Activated CD8-positive, alpha-beta memory T cell treated with anti-CD3 and anti-CD28 coated beads for 36 hours (primary cell): ENCODE measurements around the gene TM9SF1. TPM values are rescaled to one million over a fixed set of nuclear protein-coding genes. Genes with fewer than 3 reads are reported as not detected.

Source experiments
- CTCF ChIA-PET: fragments of 350-600 bp; sonication (Branson Sonifier 250); formaldehyde crosslinking; loops from one replicate; lab custom pipeline; 2021; ENCODE audit warnings: antibody characterized with exemption; lab: Charles Lee
- POLR2A ChIA-PET: fragments of 350-600 bp; sonication (Branson Sonifier 250); formaldehyde crosslinking; loops from one replicate; lab custom pipeline; 2021; ENCODE audit warnings: antibody characterized with exemption; lab: Charles Lee
- total RNA-seq, 2 experiments: library from RNA; stranded (reverse); gene quantifications; one replicate each; pipeline ENCODE4 v1.2.3, GENCODE V29; 2021

The TM9SF1 gene, protein sequence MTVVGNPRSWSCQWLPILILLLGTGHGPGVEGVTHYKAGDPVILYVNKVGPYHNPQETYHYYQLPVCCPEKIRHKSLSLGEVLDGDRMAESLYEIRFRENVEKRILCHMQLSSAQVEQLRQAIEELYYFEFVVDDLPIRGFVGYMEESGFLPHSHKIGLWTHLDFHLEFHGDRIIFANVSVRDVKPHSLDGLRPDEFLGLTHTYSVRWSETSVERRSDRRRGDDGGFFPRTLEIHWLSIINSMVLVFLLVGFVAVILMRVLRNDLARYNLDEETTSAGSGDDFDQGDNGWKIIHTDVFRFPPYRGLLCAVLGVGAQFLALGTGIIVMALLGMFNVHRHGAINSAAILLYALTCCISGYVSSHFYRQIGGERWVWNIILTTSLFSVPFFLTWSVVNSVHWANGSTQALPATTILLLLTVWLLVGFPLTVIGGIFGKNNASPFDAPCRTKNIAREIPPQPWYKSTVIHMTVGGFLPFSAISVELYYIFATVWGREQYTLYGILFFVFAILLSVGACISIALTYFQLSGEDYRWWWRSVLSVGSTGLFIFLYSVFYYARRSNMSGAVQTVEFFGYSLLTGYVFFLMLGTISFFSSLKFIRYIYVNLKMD
- total RNA-seq = 10 to 100 TPM; 30.6 to 30.7 TPM

DNA sequence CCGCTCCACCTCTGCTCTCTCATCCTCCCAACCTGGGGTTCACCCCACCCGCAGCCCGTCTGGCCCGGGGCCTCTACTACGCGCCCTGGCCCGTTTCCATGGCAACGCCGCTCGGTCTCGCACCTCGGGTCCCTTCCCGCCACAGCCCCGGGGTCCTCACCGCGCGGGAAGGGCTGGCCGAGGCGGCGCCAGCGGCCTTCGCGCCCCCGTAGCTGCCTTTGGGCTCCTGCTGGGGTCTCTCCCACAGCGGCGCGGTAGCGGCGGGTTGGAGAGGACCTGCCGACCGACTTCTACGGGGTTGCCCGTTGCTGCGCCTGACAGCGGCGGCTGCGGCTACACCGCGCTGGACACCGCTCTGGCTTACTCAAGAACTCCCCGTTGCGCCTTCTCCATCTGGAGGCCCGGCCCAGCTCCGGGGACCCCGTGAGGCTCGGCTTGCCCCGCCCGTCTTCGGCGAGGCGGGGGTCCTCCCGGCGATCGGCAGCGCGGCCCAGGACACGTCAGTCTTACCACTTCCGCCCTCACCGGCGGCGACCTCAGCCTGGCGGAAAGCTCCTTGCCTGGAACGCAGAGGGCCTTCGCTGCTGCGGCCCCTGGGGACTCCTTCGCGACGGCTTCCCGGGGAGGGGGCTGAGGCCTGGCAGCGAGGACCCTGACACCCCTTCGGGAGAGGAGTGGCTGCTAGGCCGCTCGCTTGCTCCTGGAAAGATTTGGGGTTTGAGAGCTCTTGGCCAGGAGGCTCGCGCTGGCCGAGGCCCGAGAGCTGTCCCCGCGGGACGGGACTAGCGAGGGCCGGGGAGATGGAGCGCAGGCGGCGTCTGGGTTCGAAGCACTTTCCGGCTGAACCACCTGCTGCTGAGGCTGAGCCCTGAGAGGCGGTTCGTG, at the start of gene TM9SF1:
TM9SF1 (minus strand) TSS at position 256 of the 885 bp plus-strand sequence. CDS start 422 bp downstream, outside the sequence.
- ChIA-PET CTCF (interaction anchor here (0.6 to 2.3 kb wide), 13 partner anchors 11 to 138 kb away, joined by 3 to 15 read pairs (median 3); partner anchors contain the start of genes CHMP4A, CIDEB, IRF9 and LTB4R2), POLR2A (interaction anchor here (0.7 to 2.7 kb wide), 11 partner anchors 9 to 116 kb away, joined by 3 to 24 read pairs (median 8); partner anchors contain the start of genes CHMP4A, DCAF11, IRF9 and LTB4R)

DNA sequence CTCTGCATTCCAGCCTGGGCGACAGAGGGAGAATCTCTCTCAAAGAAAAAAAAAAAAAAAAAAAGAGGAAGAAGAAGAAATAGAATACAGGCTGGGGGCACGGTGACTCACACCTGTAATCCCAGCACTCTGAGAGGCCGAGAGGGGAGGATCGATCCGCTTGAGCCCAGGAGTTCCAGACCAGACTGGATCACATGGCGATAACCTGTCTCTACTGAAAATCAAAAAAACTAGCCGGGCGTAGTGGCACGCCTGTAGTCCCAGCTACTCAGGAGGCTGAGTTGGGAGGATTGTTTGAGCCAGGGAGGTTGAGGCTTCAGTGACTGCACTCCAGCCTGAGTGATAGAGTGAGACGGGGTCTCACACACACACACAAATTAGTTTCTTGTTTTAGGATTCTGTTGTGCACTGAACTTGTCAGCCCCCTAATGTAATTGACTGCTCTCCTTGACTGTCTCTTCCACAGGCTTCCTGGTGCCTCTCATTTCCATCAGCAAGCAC, 48.1 kb upstream of the TM9SF1 start:
- CTCF ChIA-PET = interaction anchor here (0.7 to 11.9 kb wide), 23 partner anchors 8 to 1221 kb away, joined by 3 to 156 read pairs (median 5); partner anchors contain the start of genes CBLN3, CIDEB, DHRS1 and KHNYN
- POLR2A ChIA-PET = interaction anchor here (0.8 to 2.8 kb wide), 5 partner anchors 27 to 199 kb away, joined by 4 to 24 read pairs (median 12); partner anchors contain the start of genes EMC9, RABGGTA and SDR39U1

DNA sequence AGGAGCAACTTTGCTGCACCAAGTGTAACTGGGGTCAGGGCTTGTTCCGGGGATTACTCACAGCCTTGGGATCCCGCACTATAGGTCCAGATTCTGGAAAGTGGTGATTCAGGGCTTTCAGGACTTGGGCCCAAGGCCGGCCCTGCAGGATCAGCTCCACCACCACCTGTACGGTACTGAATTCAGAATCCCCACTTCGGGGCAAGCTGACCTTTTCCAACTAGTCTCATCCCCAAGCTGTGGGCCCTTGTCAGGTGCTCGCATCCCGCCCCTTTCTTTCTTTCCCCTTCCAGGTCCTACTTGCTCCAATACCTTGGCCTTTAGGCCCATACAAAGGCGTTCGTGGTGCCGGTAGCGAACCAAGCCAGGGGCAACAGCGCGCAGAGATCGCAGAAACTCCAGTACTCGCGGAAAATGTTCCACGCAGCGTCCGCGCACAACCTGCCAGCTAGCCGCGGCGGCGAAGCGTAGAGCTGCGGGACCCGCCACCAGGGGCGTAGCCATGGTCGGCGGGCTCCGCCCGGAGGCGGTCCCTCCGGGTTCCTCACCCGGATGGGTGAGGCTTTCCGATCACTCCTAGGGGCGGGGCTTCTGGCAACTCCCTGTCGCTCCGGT, 46.7 kb upstream of the TM9SF1 start:
- ChIA-PET POLR2A (interaction anchor here (0.9 to 2.8 kb wide), 16 partner anchors 8 to 200 kb away, joined by 3 to 24 read pairs (median 8); partner anchors contain the start of genes CHMP4A, CIDEB, DCAF11 and DHRS1), CTCF (interaction anchor here (0.8 to 11.9 kb wide), 23 partner anchors 8 to 194 kb away, joined by 3 to 156 read pairs (median 5); partner anchors contain the start of genes CBLN3, CHMP4A, CIDEB and DHRS1)

DNA sequence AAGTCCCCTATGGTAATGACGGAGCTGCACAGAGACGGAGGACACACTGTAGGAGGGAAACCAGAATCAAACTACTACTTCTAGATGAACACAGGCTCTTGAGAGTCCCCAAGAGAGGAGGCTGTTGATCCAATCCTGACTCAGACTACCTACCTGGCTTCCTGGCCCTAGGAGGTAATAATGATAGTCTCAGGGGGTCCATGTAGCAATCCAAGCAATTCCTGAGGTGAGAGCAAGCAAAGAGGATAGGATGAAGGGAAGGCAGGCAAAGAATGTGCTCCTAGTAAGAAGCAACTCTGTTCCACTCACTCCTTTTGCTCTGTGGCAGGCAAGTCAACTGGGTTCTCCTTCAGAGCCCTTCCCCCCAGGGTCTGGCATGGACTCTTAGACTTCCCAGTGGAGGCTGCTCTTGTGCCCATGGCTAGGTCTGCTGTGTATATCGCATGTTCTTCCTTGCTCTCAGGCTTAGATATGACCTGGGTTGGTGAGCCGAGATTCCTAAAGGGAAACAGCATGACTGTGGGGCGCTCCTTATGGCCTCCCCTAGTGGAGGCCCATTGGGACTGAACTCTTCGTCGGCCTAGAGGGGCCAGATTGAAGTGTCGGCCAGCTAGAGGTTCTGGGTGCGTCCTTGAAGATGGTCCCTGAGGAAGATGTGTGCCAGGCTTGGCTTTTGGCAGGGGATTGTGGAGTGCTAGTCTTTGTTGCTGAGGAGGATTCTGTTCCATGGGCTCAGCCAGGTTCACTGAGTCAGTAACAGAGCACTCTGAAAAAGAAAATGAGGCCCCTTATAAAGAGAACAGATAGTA, 45.1 kb upstream of the TM9SF1 start:
- ChIA-PET CTCF (interaction anchor here (2.9 to 11.9 kb wide), 3 partner anchors 31 to 69 kb away, joined by 17 to 156 read pairs (median 46); partner anchors contain the start of genes CIDEB, DHRS1, LTB4R and LTB4R2), POLR2A (interaction anchor here (1.2 kb wide), 1 partner anchor 10 kb away, joined by 7 read pairs; no protein-coding TSS in a partner anchor)

DNA sequence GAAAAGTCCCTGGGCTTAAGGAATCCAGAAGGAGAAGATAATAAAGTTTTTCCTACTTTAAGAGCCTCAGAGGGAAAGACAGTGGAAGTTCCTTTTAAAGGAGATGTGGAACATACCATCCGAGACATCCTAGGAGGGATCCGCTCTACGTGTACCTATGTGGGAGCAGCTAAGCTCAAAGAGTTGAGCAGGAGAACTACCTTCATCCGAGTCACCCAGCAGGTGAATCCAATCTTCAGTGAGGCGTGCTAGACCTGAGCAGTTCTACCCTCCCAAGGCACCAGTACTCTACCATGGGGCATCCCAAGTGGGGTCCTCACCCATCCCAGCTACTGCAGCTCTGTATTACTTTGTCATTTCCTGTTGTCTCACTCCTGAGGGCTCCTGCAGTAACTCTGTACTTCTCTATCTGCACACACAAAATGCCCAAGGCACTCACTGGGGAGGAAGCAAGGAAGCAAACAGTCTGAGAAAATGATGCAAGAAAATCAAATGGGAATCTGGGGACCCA, 43.3 kb upstream of the TM9SF1 start:
- ChIA-PET POLR2A (interaction anchor here (0.6 kb wide), 1 partner anchor 8 kb away, joined by 9 read pairs; no protein-coding TSS in a partner anchor), CTCF (interaction anchor here (0.6 to 2.3 kb wide), 4 partner anchors 23 to 69 kb away, joined by 3 to 7 read pairs (median 5); partner anchors contain the start of genes CIDEB, DHRS1, MDP1 and NOP9)

DNA sequence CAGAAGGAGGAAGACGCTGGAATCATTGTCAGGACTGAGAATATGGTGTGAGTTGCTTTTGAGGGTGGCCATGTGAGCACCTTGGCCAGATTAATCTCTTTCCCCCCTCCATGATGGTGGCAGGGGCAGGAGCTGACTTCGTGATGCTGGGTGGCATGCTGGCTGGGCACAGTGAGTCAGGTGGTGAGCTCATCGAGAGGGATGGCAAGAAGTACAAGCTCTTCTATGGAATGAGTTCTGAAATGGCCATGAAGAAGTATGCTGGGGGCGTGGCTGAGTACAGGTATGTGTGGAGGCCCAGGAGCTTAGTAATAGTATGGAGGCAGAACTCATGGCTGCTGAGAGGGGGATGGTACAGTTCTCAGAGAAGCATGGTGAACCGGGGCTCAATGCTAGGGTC, 42.9 kb upstream of the TM9SF1 start:
- ChIA-PET CTCF (interaction anchor here (0.9 to 2.3 kb wide), 3 partner anchors 59 to 70 kb away, joined by 3 to 7 read pairs (median 7); partner anchors contain the start of genes CIDEB, DHRS1 and NOP9), POLR2A (interaction anchor here (0.6 kb wide), 1 partner anchor 8 kb away, joined by 9 read pairs; no protein-coding TSS in a partner anchor)

DNA sequence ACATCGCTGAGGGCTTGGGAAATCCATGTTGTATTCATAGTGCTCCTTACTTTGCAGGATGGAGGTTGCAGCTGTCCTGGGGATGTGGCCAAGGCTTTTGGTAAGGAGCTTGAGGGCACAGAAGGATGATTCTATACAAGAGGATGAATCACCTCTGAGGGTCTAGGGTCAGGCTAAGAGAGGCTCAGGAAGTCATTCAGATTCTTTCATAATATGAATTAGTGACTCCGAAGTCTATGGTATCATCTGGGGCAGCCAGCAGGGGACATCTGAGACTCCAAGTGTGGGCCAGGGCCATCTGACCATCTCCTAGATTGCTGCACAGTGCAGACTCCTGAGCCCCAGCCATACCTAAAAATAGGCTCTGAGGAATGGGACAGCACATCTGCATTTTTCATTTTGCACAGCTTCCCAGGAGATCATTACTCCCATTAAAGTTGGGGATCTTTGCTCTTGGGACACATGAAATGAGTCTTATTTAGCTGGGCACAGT, 42.3 kb upstream of the TM9SF1 start:
- POLR2A ChIA-PET = interaction anchor here (0.5 kb wide), 1 partner anchor 9 kb away, joined by 5 read pairs; no protein-coding TSS in a partner anchor
- CTCF ChIA-PET = interaction anchor here (0.9 to 2.3 kb wide), 4 partner anchors 34 to 70 kb away, joined by 3 to 7 read pairs (median 5); partner anchors contain the start of genes CIDEB, DHRS1, NOP9 and RABGGTA

DNA sequence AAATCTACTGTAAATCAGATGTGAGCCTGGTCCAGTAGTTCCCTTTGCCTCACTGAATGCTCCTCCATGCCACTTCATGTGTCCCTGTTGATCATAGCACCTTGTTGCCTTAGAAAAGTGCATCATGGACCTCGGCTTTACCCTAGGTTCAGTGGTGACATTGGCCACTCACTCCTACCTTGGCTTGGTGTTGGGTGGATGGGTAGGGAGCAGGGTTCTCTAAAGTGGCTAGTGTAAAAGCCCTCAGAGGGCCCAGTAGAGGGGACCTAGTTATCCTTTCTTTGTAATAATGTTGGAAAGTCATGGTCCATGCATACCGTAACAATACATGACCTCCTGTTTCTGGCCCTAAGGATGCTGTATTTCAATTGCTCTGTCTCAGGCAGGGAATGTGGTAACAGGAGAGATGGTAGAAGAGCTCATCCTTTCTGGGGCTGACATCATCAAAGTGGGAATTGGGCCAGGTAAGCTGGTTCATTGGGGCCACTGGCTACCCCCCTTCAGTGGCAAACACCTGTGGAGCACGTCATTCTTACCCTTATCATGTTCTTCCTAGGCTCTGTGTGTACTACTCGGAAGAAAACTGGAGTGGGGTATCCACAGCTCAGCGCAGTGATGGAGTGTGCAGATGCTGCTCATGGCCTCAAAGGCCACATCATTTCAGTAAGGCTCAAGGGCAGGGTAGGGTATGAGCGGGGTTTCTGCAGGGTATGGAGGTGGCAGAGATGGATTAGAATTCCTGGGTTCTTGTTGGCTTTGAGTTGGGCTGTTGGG, 41.6 kb upstream of the TM9SF1 start:
- ChIA-PET POLR2A (no interaction called here), CTCF (interaction anchor here (1.3 to 2.3 kb wide), 2 partner anchors 34 to 71 kb away, joined by 3 to 7 read pairs; partner anchors contain the start of genes CIDEB and RABGGTA)

DNA sequence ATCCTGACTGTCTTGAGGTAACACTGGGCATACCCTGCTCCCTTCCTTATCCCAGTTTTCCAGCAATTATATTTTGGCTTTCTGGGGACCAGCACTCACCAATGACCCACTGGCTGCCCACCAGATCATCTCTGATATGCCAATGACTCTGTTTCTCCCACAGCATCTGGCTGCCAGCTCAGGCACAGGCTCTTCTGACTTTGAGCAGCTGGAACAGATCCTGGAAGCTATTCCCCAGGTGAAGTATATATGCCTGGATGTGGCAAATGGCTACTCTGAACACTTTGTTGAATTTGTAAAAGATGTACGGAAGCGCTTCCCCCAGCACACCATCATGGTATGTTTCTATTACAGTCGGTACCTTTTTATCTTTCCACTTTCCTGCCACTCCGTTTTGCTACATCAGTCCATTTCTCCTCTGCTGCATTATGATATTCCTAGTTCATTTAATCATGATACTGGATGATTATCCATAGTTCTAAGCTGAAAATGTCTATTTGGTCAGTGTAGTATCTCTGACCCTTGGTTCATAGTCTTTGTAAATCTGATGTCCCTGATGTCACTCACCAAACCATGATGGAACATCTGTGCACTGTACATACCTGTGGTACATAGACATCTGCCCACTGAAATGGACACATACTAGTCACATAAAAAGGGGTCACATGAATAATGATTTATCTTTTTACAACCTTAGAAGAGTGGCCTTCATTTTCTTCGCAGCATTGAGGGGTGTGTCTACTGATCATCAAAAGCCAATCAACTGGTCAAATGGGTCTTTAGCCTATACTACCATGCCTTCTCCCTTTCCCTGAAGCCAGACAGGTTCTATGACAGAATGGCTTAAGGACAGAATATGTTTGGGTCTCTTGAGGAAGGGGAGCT, 40.8 kb upstream of the TM9SF1 start:
- CTCF ChIA-PET = interaction anchor here (1.1 to 1.7 kb wide), 3 partner anchors 35 to 72 kb away, joined by 3 to 6 read pairs (median 5); partner anchors contain the start of genes CIDEB and RABGGTA
- POLR2A ChIA-PET = no interaction called here

DNA sequence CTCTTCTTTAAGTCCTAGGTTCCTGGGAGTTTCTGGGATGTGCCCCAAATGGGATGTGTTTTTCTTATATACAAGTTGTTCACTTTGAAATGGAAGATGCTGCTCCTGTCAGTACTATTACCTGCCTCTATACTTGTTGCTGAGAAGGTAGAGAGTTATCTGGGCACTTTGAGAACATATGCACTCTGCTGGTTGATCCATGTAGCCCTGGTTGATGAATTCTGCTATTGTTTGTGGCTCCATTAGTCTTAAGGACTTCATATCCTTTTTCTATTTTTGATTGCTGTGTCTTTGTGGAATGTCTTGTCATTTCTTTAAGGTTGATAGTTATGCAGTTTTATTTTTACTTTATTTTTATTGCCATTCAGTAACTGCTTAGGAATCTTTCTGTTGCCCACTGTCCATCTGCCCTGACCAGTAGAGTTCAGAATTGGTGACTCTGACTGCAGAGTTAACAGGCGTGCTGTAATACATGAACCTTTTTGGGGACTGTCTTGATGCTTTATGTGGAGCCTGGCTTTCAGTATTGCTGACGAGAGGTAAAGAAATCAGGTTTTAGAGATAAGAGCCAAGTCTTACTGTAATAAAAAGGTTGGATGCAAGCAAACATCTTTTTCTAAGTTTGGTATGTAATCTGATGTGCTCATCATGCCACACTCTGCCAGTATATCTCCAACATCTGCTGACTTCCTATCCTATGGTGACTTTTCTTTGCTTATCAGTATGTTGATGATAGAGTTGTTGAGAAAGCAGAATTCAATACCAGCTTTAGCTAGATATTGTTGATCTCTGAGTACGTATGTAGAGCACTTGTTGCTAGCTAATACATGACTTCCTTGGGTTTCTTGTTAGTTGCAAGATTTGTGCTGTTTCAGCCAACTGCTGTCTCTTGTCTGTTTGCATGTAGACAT, 39.1 kb upstream of the TM9SF1 start:
- POLR2A ChIA-PET = interaction anchor here (0.8 kb wide), 1 partner anchor 8 kb away, joined by 4 read pairs; the partner anchor contains the start of gene TINF2
- CTCF ChIA-PET = interaction anchor here (0.8 to 1.9 kb wide), 5 partner anchors 8 to 74 kb away, joined by 4 to 6 read pairs (median 5); partner anchors contain the start of genes CIDEB, IRF9 and TINF2

DNA sequence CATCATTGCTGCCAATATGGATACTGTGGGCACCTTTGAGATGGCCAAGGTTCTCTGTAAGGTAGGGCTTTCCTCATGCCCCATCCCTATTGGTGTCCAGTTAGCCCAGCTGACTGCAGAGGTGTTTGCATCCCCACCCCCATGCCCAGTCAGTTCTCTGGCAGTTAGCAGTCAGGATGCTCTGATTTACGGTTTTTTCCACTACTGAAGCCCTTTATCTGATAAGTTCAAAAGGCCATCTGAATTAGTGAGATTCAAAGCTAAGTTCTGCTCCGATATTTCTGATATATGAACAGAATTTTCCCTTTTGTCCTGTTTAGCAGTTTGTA, 38.3 kb upstream of the TM9SF1 start:
- ChIA-PET CTCF (interaction anchor here (1.0 to 1.9 kb wide), 2 partner anchors 9 to 72 kb away, joined by 4 to 5 read pairs; partner anchors contain the start of genes IRF9 and TINF2), POLR2A (interaction anchor here (0.6 to 0.8 kb wide), 3 partner anchors 8 to 198 kb away, joined by 3 to 4 read pairs (median 4); partner anchors contain the start of gene TINF2)

DNA sequence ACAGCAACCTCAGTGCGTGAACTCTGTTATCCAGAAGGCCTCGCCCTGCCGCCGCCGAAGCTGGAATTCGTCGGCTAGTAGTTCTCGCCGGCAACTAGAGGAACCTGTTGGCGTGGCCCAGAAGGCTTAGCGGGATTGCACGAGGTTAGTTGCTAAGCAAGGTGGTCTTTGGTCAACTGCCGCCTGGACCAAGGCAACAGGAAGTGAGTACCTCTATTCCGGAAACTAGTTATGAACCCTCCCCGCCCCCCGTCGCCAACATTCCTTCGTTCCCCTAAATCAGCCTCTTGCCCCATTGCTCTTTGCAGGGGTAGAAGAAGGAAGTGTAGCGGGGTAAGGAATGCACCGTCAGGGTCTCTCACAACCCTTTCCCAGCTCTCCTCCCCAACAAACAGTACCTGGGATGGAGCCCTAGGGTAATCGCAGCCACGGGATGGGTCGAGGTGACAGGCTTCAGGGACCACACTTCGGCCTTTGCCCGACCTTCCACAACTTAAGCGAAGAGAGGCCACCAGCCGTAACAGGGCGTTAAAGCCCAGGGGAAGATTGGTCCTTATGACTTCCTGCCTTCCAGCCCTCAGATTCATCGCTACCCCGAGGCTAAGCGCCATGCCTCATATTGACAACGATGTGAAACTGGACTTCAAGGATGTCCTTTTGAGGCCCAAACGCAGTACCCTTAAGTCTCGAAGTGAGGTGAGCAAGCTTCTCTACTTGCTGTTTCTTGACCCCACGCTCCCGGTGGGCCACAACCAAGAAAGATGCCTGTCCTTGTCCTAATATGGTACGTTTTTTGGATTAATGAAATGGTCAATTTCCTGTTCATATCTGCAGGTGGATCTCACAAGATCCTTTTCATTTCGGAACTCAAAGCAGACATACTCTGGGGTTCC, 37.6 kb upstream of the TM9SF1 start, which contains the start of gene GMPR2:
GMPR2 (plus strand) TSS at position 285 of the 893 bp plus-strand sequence; CDS start at position 610, 325 bp downstream.
- ChIA-PET CTCF (interaction anchor here (1.0 to 1.9 kb wide), 2 partner anchors 10 to 72 kb away, joined by 4 to 5 read pairs; partner anchors contain the start of genes IRF9 and TINF2), POLR2A (interaction anchor here (0.6 to 1.3 kb wide), 4 partner anchors 7 to 199 kb away, joined by 3 to 9 read pairs (median 4); partner anchors contain the start of gene TINF2)
